ENCODE measurements around the gene NEDD9.
A peak's percentile ranks its signal among the peaks of the same experiment; 100 is the strongest.

The NEDD9 gene

GRCh38 chr6:11183761-11184362, 48.6 kb downstream of the NEDD9 start:
- DNase-seq (ENCODE audit: extremely low read depth in 1 of 2, low read depth in 1 of 2), result no peak

GRCh38 chr6:11181478-11182136, 50.9 kb downstream of the NEDD9 start:
- no peak for DNase-seq (ENCODE audit: extremely low read depth in 1 of 2, low read depth in 1 of 2)

GRCh38 chr6:11179419-11180202, 52.9 kb downstream of the NEDD9 start:
- DNase-seq (ENCODE audit: extremely low read depth in 1 of 2, low read depth in 1 of 2), result no peak

- DNase-seq (ENCODE audit: extremely low read depth in 1 of 2, low read depth in 1 of 2), result no peak
Observed at GRCh38 chr6:11179088-11179418, 53.4 kb downstream of the NEDD9 start.

- DNase-seq (ENCODE audit: extremely low read depth in 1 of 2, low read depth in 1 of 2), result no peak
Observed at GRCh38 chr6:11177271-11177670, 55.2 kb downstream of the NEDD9 start.

GRCh38 chr6:11174242-11174611, 58.2 kb downstream of the NEDD9 start:
- no peak for DNase-seq (ENCODE audit: extremely low read depth in 1 of 2, low read depth in 1 of 2)

- DNase-seq (ENCODE audit: extremely low read depth in 1 of 2, low read depth in 1 of 2), result peak; percentile 30 to 42
Observed at GRCh38 chr6:11172501-11173327, 59.8 kb downstream of the NEDD9 start.

- DNase-seq (ENCODE audit: extremely low read depth in 1 of 2, low read depth in 1 of 2), result no peak
Observed at GRCh38 chr6:11171952-11172351, 60.5 kb downstream of the NEDD9 start.

GRCh38 chr6:11168091-11168635, 64.3 kb downstream of the NEDD9 start:
- no peak for DNase-seq (ENCODE audit: extremely low read depth in 1 of 2, low read depth in 1 of 2)

- DNase-seq (ENCODE audit: extremely low read depth in 1 of 2, low read depth in 1 of 2), result no peak
Observed at GRCh38 chr6:11166948-11167347, 65.5 kb downstream of the NEDD9 start.

- no peak for DNase-seq (ENCODE audit: extremely low read depth in 1 of 2, low read depth in 1 of 2)
Observed at GRCh38 chr6:11164717-11165646, 67.5 kb downstream of the NEDD9 start.

GRCh38 chr6:11163932-11164331, 68.5 kb downstream of the NEDD9 start:
- DNase-seq (ENCODE audit: extremely low read depth in 1 of 2, low read depth in 1 of 2), result peak in 1 of 2 donors; percentile 11

- no peak for DNase-seq (ENCODE audit: extremely low read depth in 1 of 2, low read depth in 1 of 2)
Observed at GRCh38 chr6:11162262-11162661, 70.2 kb downstream of the NEDD9 start.

- DNase-seq (ENCODE audit: extremely low read depth in 1 of 2, low read depth in 1 of 2), result no peak
Observed at GRCh38 chr6:11161031-11161956, 71.2 kb downstream of the NEDD9 start.

- DNase-seq (ENCODE audit: extremely low read depth in 1 of 2, low read depth in 1 of 2), result no peak
Observed at GRCh38 chr6:11160199-11160598, 72.3 kb downstream of the NEDD9 start.

GRCh38 chr6:11155589-11155988, 76.9 kb downstream of the NEDD9 start:
- no peak for DNase-seq (ENCODE audit: extremely low read depth in 1 of 2, low read depth in 1 of 2)

- DNase-seq (ENCODE audit: extremely low read depth in 1 of 2, low read depth in 1 of 2), result no peak
Observed at GRCh38 chr6:11153447-11153846, 79.0 kb downstream of the NEDD9 start.

GRCh38 chr6:11152581-11152980, 79.9 kb downstream of the NEDD9 start:
- DNase-seq (ENCODE audit: extremely low read depth in 1 of 2, low read depth in 1 of 2), result no peak

- no peak for DNase-seq (ENCODE audit: extremely low read depth in 1 of 2, low read depth in 1 of 2)
Observed at GRCh38 chr6:11151488-11151887, 81.0 kb downstream of the NEDD9 start.

All from stimulated activated CD8-positive, alpha-beta memory T cell treated with anti-CD3 and anti-CD28 coated beads, Interleukin-7, amount 100 ng/mL, for 48 hours (primary cell).